ENCODE data around the gene ARHGAP27. TPM values are rescaled to one million over a fixed set of nuclear protein-coding genes. Genes with fewer than 3 reads are reported as not detected.
A peak's percentile ranks its signal among the peaks of the same experiment; 100 is the strongest.

The ARHGAP27 gene
- total and polyA plus RNA-seq, 9 of the 15 experiments (the other 6 are each of a cell fraction or from before 2014, with no cell fraction given): 0.04 to 4.6 (median 2.1) TPM

DNA sequence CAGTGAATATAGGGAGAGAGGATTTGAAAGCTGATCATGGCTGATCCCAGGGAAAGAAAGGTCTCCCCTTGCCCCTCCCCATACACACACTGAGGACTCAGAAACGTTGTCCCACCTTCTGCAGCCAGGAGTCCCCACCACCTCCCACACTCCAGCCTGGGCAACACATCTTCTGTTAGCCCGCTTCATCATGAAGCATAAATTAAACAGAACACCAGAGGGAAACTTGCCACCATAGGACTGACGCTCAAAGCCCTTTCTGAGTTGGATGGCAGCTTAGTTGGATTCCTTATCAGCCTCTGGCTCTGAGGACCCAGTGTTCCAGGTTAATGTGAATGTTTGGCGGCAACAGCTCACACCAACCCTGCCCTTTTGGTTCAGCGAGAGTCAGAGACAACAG lies 33.9 kb downstream of the ARHGAP27 start:
- Histone ChIP-seq H3K79me2 (ENCODE audit: control insufficient read depth, insufficient read depth, low read length) (no peaks in the 10 kb centered on the region), H3K9me1 (ENCODE audit: control insufficient read depth, insufficient read depth, low read length) (no peaks in the 10 kb centered on the region), H4K20me1 (replicated peaks; ENCODE audit: control insufficient read depth, insufficient read depth, low read length) (no peaks in the 10 kb centered on the region), H3K4me1 (replicated peaks in 1 of 2; ENCODE audit: control insufficient read depth in 2 of 2, insufficient read depth in 2 of 2, low read length in 2 of 2) (peaks cover 14 to 25% of the 10 kb centered on the region in 2 experiments; a peak in 4 of 5 replicates), H3K27ac (ENCODE audit: extremely low read depth, low read depth, low read length) (no peak overlapping the region), H3K27me3 (ENCODE audit: control insufficient read depth in 2 of 2, insufficient read depth in 2 of 2, low read length in 2 of 2) (peaks cover 0 to 4% of the 10 kb centered on the region in 2 experiments; a peak in 1 of 5 replicates), H2AFZ (ENCODE audit: low read depth, low read length) (no peak overlapping the region), H3K4me3 (no peak overlapping the region), H3K4me2 (ENCODE audit: insufficient read depth, low read length) (no peak overlapping the region), H3K9me3 (replicated peaks; ENCODE audit: control insufficient read depth, insufficient read depth, low read depth, low read length) (no peaks in the 10 kb centered on the region), H3K36me3 (ENCODE audit: control insufficient read depth, insufficient read depth, low read length) (no peaks in the 10 kb centered on the region), H3K9ac (ENCODE audit: insufficient read depth in 1 of 2, low read depth in 2 of 2, low read length in 2 of 2) (no peak overlapping the region)
- intact Hi-C loops (cut with micrococcal nuclease): loop anchor here (10.0 kb wide), 1 partner anchor 456 kb away; no protein-coding TSS in a partner anchor
- no TSS peak for BruUV-seq (replicated peaks)
- ChIA-PET POLR2A (interaction anchor here (0.8 kb wide), 1 partner anchor 135 kb away, joined by 3 read pairs; no protein-coding TSS in a partner anchor), CTCF (ENCODE audit: low intra/inter-chr PET ratio) (no interaction called here)
- ATAC-seq (0 out of 3 replicates have a peak, but pooled peaks have one; percentile 14), DNase-seq (ENCODE audit: extremely low read depth in 1 of 4, low spot score in 3 of 4) (no peak), FAIRE-seq (peak; percentile 51)
- 21% methylated on average over 5 of the region's 5 CpGs for WGBS (ENCODE audit: insufficient coverage, low coverage, missing lambda C conversion rate)
- in situ Hi-C loops (cut with MboI): no loop called here
- no peak for TF ChIP-seq PML (IDR thresholded peaks at IDR 0.05; ENCODE audit: low read length)
- TF ChIP-seq, protein P1, sequence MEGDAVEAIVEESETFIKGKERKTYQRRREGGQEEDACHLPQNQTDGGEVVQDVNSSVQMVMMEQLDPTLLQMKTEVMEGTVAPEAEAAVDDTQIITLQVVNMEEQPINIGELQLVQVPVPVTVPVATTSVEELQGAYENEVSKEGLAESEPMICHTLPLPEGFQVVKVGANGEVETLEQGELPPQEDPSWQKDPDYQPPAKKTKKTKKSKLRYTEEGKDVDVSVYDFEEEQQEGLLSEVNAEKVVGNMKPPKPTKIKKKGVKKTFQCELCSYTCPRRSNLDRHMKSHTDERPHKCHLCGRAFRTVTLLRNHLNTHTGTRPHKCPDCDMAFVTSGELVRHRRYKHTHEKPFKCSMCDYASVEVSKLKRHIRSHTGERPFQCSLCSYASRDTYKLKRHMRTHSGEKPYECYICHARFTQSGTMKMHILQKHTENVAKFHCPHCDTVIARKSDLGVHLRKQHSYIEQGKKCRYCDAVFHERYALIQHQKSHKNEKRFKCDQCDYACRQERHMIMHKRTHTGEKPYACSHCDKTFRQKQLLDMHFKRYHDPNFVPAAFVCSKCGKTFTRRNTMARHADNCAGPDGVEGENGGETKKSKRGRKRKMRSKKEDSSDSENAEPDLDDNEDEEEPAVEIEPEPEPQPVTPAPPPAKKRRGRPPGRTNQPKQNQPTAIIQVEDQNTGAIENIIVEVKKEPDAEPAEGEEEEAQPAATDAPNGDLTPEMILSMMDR (IDR thresholded peaks at IDR 0.05 in 2 of 3, conservative IDR thresholded peaks at IDR 0.05 in 1 of 3; ENCODE audit: insufficient read depth in 2 of 3, low read depth in 1 of 3, low read length in 3 of 3): peak in 2 of 3 experiments; percentile 18 to 38; a peak in 4 of 6 replicates
- no peak for TF ChIP-seq MCM2 (IDR thresholded peaks at IDR 0.05; ENCODE audit: low read depth)
- TF ChIP-seq ZNF232 (CRISPR knock-in tag; IDR thresholded peaks at IDR 0.05): no peak
